DLD1 (cell line): ENCODE results near the gene FAM240A.
"Not testable (repeated sequence)": the region's sequence is repeated elsewhere in the genome, so short reads cannot be mapped to it uniquely, and the experiment has no call there.

Experiments
- in situ Hi-C: cut with HindIII; loops from 2 replicates; pipeline ENCODE4 v1.10.0; 2017; ENCODE audit warnings: low sequenced_read_pairs

Gene FAM240A

DNA sequence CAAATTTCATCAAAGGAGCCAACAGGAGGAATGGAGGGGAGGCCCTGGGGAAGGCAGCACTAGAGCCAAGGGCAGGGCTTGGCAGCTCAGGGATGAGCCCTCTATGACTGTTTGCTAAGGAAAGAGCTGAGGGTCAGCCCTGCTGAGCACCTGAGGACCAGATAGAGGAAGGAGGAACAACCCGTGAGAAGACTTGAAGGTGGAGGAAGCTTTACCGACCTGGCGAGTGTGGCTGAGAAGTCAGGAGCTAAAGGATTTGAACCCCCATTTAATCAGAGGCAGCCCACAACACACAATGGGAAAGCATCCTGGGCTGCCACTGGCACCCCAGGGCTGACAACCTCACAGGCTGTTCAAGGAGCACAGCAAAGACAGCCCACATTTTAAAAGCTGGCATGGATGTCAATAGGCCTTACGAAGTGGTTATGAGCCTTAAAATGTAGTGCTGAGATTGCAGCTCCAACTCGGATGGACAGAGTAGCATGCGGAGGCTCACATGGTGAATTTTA is 25.5 kb upstream of the FAM240A start:
- in situ Hi-C loops, result no loop called here

DNA sequence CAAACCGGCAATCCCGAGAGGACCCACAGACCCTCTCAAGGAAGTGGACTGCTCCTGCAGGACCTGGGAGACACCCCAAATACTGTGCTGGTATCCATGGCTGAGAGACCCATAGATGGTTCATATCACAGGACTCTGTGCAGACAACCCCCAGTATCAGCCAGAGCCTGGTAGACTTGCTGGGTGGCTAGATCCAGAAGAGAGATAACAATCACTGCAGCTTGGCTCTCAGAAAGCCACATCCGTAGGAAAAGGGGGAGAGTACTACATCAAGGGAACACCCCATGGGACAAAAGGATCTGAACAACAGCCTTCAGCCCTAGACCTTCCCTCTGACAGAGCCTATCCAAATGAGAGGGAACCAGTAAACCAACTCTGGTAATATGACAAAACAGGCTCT is 25.1 kb upstream of the FAM240A start:
- in situ Hi-C loops, result not testable (repeated sequence)

DNA sequence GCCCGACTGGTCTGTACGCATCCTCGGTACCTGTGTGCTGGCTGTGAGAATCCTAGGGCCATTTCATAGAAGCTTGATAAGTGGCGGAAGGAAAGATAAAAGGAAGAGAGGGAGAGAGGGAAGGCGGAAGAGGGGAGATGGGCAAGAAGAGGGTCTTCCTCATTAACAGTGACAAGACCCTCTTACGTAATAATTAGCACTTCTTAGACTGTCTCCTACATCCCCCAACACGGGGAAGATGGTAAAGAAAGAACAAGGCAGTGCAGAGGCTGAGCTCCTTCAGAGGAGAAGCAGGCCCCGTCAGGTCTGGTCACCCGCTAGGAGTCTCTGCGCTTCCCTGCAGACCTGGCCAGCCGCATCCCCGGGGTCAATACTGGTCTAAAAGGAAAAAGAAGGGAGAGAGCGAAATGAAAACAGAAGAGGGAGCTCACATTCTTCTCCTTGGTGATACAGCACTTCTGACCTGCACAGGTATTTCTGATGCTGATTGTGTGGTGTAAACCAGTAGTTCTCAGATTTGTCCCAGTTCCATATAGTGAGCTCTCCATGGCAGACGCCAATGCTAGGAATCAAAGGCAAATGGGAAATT is 19.0 kb upstream of the FAM240A start:
- in situ Hi-C loops, result loop anchor here (5.0 kb wide), 1 partner anchor 54 kb away; no protein-coding TSS in a partner anchor

DNA sequence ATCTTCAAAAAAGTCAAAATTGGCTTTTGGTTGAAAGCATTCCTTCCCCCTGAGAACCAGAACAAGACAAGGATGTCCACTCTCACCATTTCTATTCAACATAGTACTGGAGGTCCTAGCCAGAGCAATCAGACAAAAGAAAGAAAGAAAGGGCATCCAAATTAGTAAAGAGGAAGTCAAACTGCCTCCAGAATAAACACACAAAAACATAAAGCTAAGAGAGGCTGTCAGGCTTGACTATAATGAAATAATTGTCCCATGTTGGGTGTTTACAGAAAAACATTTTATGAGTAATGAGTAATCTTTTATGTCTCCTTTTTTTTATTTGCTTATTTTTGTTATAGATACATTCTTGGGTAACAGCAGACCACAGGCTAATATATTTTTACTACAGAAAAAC is 18.3 kb upstream of the FAM240A start:
- in situ Hi-C loops, result loop anchor here (5.0 kb wide), 1 partner anchor 53 kb away; no protein-coding TSS in a partner anchor

DNA sequence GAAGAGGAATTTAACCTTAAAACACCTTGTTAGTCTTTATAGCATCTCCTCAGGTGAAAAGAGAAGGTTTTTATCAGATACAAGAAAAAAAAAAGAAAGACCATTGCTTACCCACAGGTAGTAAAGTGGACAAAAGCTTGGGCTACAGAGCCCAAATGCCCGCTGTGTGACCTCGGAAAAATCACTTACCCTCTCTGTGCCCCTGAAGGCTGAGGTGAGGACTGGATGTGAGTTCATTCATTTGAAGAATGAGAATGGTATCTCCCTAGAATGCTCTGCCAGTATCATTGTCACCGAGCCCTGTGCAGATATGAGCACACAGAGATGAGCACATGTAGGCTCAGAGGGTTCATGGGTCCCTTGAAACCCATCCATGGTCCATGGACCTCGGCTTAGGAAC is 17.6 kb upstream of the FAM240A start:
- in situ Hi-C loops, result loop anchor here (5.0 kb wide), 1 partner anchor 53 kb away; no protein-coding TSS in a partner anchor

DNA sequence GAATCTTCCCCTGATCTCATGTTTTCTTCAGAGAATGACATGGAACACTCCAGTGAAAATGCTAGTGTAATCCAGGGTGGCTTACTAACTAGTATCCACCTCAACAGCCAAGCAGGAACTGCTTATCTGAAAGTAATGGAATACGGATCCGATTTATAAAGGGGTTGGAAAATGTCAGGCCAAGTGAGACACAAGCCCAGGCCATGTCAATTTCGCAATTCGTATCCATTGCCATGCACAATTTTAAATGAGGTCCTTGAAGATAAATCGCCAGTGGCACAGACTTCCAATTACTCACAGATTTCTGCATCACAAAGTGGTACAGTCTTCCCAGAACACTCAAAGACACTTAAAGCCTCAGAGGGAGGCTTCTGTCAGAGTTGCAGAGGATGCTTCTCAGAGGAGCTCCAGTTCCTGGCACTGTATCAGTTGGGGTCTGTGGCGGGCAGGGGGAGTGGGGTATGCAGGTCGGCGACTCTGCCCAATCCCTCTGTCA is 16.5 kb upstream of the FAM240A start:
- in situ Hi-C loops, result no loop called here

DNA sequence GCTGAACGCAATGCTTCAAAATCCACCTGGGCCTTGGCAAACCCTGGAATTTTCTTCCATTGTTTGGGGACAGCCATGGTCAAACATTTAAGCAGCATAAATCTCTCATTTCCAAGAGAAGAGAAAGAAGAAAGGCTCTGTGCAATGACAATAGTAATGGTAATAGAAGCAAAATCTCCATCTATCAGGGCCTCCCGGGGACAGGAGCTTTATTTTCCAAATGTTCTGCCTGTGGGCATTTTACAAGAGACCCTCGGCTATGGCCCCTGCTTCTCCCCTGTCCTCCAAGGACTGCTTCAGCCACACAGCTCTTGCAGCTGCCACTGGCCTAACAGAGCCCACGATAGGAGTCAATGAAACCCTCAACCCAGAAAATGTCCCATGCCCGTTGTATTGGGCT is 12.7 kb upstream of the FAM240A start:
- in situ Hi-C loops, result no loop called here

DNA sequence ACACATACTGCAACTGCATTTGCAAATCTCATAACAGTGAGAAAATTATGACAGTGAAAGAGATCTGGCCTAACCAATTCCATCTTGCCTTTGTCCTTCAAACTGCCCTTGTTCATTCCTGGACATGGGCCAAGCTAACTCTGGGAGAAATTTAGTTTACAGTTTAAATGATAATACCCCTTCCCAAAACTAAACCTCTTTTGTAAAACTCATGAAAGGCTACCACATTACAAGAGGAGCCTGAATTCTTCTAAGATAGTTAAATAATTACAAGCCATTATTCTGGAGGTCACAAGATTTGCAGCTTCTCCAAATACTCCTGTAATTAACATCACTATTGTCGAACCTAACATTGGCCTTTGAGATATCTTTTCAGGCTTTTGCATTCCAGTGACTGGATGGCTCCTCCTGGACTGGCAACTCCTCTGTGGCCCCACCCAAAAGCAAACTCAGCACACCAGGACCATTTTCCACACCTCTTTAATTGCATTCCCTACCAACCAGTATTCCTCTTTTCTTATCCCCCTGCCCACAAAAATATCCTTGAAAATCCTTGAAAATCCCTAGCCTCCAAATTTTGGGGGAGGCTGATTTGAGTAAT is 8.8 kb upstream of the FAM240A start:
- in situ Hi-C loops, result no loop called here

DNA sequence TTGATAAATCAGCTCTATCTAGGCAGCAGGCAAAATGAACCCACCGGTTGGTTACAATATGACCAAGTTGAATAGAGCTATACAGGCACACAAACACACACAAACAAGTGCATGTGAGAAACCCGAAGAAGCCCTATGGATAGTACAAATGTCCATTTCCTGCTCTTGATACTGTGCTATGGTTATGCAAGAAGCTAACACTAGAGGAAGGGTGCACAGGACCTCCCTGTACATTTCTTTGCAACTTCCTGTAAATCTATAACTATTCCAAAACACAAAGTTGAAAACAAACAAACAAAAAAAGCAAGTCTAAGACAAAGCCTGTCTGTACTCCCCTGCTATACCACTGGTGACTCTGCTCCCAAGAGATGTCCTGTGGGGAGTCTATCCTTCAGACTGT is 8.2 kb upstream of the FAM240A start:
- in situ Hi-C loops, result no loop called here

DNA sequence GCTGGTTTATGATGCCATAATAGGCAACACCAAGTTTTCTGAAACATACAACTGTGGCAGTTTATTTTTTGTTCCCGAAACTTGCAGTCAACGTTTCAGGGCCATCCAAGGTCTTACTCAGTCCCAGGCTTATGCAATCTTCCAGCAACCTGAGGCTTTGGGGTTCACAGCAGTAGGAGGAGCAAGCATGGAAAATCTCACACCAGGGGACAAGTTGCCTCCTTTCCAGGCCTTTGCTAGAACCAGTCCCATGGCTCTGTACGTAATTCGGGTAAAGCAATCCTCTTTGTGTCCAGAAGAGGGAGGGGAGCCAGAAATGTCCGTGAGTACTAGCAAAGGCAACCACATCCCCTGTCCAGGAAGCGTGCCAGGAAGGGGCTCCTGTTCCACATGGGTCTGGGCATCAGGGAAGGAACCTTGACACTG is 4.7 kb upstream of the FAM240A start:
- in situ Hi-C loops, result no loop called here

DNA sequence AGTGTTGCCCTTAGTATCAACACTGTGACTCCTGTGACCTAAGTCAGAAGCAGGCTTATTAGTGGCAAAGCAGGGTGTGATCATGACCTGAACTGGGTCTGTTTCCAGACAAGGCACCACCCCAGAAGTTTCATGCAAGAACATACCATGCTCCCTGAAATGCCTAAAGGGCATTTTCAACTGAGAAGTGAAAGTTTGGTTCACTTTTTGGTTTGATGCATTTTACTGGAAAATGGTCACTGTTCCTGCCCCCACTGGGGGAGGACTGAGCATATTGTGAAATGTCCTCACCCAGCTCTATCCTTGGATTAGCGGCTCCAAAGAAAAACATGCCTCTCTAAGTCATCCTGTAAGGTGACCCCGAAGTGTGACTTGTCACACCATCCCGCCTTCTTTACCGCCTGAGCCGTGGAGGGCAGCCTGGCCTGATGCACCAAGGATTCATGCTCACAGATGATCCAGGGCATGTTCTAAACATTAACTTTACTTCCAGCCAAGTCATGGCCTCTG is 3.1 kb upstream of the FAM240A start:
- in situ Hi-C loops, result no loop called here

DNA sequence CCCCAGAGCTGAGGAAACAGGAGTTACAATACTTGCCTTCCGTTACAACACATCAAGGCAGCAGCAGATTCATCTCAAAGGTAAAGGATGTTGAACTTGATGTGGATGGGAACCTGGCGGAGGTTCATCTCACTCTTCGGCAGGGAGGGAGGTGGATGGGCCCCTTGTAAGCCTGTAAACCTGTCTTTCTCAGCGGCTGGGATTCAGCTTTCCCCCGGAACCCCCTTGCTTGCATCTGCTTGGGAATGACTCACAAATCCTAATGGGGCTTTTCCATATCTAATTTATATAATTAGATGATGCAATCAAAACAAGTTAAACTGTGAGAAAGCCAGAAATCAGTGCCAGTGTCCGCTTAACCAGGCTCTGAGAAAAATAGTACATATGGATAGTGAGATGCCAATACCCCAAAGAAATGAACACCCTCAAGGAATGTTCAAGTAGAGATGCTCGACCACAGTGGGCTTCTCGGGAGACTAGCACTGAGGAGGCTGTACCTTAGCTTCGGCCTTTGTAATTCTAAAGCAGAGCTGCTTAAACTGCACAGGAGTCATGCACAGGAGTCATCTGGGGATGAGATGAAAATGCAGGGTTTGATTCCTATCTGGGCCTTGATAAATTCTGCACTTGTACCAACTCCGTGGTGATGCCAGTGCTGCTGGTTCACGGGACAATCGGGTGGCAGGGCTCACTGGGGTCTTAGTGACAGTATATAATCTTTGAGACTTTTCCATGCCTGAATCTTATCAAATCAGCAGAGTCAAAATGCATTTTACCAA is 2.2 kb upstream of the FAM240A start:
- in situ Hi-C loops, result no loop called here

DNA sequence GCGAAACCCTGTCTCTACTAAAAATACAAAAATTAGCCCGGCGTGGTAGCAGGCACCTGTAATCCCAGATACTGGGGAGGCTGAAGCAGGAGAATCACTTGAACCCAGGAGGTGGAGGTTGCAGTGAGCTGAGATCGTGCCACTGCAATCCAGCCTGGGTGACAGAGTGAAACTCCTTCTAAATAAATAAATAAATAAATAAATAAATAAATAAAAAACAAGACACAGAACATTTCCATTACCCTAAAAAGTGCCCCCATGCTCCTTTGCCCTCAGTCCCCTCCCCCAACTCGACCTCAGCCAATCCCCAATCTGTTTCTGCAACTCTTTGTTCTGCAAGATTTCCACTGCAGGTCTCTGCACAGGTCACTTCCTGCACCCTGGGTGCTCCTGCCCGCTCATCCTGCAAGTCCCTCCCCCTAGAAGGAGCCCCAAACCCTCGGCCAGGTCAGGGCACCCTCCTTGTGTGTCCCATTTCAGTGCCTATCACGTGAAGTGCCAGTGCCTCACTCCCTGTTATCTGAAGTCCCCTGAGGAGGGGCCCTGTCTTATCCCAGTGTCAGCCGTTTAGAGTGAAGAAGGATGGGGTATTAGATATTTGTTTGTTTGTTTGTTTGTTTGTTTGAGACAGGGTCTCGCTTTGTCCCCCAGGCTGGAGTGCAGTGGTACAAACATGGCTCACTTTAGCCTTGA is 1.1 kb downstream of the FAM240A start:
- in situ Hi-C loops, result no loop called here

DNA sequence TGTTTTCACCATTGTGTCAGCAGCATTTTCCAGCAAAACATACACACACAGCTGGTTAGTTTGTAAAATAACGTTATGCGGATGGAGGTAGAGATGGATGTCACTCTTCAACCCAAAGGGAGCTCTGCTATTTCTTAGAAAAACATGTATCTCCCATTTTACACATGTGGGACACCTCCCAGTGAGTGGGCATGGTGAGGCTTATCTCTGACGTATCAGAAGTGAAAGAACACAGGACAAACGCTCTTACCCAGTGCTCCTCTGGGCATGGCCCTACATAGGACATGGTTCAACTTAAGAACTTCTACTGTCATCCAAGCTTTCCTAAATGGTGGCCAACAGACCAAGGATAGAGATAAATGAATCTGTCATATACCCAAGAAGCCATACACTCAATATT is 2.1 kb downstream of the FAM240A start:
- in situ Hi-C loops, result no loop called here

DNA sequence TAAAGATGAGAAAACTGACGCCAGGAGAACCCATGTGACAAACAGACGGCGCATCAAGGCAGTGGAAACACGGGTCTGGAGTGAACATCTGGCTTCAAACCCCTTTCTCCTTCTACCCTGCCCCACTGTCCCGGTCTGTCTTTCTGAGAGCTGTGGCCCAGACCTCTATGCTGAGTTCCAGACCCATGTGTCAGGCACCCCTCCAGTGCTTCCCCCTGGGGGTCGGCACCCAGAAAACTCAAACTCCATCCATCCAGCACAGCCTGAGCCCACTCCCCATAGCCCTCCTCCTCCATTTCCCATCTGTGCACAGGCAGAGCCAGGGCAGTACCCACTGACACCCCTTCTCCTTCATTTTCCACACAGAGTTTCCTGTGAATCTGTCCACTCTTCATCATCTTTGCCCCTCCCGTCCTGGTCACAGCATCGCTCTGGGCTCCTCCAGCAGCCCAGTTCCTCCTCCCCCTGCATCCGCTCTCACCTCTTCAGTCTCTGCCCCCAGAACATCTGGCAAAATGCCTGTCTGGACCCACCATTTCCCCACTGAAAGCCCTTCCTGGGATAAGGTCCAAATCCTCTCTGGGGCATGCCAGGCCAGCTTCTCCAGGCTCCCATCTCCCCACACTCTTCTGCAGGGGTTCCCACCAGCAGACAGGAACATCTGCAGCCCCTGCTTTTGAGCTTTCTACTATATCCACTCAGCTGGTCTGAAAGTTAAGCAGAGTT is 2.9 kb downstream of the FAM240A start:
- in situ Hi-C loops, result no loop called here

DNA sequence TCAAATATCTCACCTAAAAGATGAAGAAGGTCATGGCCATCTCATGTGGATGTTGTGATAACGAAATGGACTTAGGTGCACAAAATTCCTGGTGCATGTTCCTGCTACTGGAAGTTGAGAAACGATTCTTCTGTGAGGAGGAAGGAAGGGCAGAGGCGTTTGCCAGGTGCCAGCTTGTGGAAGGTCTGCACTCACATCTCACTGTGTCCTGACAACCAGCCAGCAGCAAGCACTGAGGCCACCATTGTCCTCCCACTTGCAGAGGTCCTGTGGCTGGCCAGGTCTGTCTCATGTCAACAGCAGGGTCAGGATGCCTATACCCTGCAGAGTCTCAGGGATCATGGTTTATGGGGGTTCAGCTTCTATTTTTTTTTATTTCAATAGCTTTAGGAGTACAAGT is 3.7 kb downstream of the FAM240A start:
- in situ Hi-C loops, result no loop called here

DNA sequence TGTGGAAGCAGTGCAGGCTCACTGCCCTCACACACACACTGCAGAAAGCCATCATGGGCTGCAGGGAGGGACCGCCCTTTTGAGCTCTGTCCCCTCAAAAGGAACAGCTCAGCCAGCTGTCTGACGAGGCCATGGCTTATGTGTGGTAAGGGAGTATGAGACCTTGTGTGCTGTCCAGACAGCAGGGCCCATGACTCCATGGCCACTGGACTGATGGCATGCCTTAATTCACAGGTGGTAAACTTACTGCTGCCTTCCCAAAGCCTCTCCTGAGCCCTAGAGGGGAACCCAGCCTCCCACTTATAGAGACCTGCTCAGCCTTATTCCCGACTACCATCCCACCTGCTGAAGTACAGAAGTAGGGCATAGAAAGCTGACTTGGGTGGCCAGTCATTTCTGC is 5.6 kb downstream of the FAM240A start:
- in situ Hi-C loops, result no loop called here

DNA sequence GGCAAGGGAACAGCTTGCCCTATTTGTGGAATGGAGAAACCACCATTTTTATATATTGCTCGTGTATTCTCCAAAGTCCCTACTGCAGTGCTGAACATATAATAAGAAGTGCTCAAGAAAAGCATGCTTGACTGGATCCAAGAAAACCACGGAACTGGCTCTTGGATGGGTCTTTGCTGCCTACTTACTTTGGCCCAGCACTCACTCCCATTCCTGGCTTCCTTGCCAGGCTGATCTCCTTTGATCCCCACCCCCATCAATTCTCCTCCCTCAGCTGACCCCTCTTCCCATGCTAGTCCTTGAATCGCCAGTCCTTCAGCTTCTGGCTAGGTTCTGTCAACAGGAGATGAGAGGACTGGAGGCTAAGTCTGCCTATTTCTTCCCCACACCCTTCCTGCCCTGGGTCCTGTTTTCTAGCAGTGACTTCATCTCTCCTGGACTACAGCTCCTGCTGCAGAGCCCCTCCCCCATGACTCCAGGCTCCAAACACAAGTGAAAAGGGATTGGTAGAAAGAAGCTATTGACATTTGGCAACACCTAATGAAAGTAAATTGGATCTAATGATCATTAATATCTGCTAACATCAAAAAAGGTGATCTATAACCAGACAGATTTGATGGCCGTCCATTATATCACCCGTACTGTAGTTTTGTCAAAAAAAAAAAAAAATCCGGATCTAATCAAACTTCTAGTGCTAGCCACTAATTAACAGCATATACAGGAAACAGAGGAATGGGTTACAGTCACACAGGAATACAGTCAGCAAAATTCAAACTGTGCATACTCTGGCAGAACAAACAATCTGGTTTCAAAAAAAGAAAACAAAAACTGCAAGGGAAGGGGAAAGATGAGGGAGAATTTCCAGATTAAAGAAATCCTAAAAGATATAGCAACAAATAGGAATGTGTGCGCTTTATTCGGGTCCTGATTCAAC is 7.8 kb downstream of the FAM240A start:
- in situ Hi-C loops, result no loop called here

DNA sequence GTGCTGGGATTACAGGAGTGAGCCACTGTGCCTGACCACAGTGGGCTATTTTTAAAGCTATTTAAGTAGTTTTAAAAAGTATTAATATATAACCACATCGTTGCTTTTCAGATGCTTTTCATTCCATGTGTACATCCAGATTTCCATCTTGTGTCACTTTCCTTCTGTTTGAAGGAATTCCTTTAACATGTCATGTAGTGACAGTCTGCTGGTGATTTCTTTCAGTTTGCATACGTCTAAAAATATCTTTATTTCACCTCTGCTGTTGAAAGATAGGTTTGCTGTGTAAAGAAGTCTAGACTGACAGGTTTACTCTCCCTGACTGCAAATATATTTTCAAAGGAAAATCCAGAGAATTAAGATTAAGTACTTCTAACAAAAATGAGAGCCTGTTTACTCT is 12.2 kb downstream of the FAM240A start:
- in situ Hi-C loops, result no loop called here
